ENCODE data around the gene RBM4. TPM values are rescaled to one million over a fixed set of nuclear protein-coding genes. Genes with fewer than 3 reads are reported as not detected.
A peak's percentile ranks its signal among the peaks of the same experiment; 100 is the strongest.
"Not testable (repeated sequence)": the region's sequence is repeated elsewhere in the genome, so short reads cannot be mapped to it uniquely, and the experiment has no call there.

RBM4 gene, protein sequence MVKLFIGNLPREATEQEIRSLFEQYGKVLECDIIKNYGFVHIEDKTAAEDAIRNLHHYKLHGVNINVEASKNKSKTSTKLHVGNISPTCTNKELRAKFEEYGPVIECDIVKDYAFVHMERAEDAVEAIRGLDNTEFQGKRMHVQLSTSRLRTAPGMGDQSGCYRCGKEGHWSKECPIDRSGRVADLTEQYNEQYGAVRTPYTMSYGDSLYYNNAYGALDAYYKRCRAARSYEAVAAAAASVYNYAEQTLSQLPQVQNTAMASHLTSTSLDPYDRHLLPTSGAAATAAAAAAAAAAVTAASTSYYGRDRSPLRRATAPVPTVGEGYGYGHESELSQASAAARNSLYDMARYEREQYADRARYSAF
- 100 to 1,000 TPM; 173 to 257 (median 252) TPM for polyA plus RNA-seq (ENCODE audit: insufficient read length in 4 of 4)

DNA sequence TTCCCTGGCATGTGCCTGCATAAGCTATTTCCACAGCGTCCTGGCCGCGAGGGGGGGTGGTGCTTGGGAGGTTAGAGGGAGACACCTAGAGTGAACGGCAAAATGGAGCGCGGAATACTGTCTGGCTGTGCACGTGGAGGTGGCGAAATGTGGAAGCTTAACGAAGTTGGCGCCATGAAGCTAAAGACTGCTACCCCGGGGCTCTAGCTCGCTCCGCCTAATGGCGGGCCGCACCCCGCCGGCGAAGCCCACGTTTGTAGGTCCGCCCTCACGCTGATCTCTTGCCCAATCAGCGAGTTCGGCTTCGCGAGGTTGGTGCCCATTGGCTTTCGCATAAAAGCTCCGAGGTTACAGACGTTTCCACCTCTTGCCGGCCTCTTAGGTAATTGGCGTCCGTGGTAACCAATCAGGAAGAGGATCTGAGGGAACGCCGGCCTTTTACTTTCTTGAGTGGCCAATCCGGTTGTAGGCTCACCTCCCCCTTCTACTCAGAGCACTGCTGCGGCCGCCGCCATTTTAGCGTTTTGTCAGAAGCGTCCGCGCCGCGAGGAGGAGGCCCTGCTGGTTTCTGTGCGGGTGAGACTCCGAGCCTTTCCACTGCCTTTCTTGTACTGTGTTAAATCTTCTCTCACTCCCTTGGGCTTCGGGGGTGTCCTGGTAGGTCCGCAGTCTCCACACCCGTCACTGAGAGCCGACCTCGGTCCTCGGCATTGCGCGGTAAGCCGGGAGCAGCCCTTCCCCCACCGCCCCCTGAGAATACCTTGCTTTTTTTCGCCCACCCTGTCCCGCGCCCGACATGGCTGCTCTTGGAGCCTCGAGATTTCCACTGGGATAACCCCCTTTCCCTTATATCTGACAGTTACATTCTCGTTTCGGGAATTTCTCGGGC is at the start of gene RBM4:
Gene RBM4 (plus strand): TSS at position 527 of the 889 bp plus-strand sequence. CDS start 1,009 bp downstream, outside the sequence.
- peak; percentile 99 to 100 (median 100) for DNase-seq (ENCODE audit: low read depth in 4 of 4, low spot score in 3 of 4)

- not testable (repeated sequence) for DNase-seq (ENCODE audit: low read depth in 4 of 4, low spot score in 3 of 4)
These were observed 49.2 kb upstream of the RBM4 start for GRCh38 chr11:66589315-66589714.

DNA sequence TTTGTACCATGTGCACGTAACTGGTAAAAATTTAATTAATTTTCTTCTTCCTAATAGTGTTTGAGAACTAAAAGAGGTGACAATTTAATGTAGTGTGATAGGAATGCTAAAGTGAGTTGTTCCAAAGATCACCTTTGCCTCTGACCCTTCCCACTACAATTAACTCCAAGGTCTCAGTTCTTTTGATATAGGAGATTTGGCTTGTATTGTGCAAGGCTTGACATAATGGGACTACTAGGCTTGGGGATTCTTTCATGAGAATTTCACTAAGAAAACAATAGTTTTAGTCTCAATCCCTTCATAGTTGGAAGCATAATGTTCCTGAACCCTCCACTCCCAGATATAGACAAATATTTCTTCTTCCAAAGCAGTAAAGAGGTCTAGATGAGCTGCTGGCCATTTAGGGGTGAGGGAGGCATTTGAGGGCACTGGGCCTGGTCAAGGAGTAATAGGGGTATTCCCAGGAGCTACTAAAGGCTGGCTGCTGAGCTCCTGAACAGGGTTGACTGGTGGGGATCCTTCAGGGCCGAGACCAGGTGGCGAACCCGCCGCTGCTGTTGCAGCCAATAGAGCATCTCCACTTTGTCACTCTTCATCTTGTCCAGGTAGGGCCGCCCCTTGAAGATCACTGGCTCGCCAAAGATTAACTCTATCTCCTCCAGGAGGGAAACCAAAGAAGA is 48.4 kb upstream of the RBM4 start:
- no peak for DNase-seq (ENCODE audit: low read depth in 4 of 4, low spot score in 3 of 4)

DNA sequence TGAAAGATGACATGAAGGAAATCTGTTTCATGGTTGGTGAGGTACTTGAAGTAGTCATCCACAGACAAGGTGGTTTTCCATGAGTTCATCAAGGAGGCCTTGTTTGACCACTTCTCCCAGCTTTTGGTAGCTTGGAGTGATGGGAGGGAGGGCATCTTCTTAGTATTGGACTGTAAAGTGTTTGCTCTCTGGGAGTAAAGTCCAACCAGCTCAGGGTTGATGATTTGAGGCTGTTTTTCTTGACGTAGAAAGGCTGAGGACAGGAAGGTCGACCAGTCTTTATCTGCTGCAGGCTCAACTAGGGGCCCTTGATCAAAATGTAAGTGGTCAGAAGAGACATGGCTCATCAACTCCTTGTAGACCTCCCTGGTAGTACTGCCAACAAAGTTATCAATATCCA is 47.3 kb upstream of the RBM4 start:
- no peak for DNase-seq (ENCODE audit: low read depth in 4 of 4, low spot score in 3 of 4)

DNA sequence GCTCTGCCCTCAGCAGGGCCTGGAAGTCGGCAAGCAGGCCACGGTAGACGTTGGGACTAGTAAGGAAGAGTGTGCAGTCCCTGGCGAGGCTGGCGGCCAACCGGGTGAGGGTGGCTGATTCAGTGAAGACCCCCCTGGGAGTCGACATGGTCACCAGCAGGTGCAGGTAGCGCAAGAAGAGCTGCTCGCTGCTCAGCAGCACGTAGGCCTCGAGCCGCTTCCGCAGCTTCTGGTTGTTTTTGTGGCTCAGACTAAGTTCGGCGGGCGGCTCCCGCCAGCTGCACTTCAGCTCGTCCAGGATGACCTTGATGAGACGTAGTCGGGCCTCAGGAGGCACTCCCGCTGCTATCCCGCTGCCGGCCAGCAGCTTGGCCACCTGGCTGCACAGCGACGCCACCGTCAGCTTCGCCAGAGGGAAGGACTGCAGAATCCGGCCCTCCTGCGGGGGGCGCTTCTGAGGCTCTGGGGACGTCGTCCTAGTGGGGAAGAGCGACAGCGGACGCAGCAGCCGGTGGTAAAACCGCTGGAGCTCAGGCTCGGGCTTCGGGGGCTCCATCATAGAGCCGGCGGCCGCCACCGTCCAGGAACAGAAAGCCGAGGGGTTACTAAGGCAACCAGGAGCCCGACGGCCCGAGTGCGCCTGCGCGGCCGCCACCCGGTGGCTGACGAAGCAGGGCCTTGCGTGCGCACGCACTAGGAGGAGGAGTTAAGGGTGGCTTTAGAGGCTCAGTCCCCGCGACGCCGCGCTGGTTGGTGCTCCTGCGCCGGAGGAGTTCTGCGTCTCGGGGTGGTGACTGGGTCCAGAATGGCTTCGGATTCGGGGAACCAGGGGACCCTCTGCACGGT is 45.8 kb upstream of the RBM4 start, which contains the start of the genes CCDC87 and CCS:
Gene CCDC87 (minus strand): TSS at position 607 of the 846 bp plus-strand sequence. CDS start 48 bp downstream, at position 559.
Gene CCS (plus strand): TSS at position 729 of the 846 bp plus-strand sequence. CDS start 77 bp downstream, at position 806.
- DNase-seq (ENCODE audit: low read depth in 4 of 4, low spot score in 3 of 4), result peak; percentile 84 to 89 (median 87)

DNA sequence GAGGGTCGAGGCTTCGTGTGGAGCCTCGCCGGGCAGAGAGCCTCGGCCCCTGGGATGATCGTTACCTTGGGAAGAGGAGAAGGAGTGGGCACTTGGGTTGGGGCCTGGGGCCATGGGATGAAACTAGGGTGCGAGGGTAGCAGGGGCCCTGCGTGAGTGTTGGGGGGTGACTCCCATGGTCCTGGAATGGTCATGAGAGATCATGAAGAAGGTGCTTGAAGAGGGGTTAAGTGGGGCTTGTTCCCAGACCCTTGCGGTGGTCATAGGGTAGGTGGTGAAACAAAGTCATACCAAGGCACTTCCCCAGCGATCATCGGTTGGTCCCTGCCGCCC is 45.2 kb upstream of the RBM4 start:
- DNase-seq (ENCODE audit: low read depth in 4 of 4, low spot score in 3 of 4), result no peak

DNA sequence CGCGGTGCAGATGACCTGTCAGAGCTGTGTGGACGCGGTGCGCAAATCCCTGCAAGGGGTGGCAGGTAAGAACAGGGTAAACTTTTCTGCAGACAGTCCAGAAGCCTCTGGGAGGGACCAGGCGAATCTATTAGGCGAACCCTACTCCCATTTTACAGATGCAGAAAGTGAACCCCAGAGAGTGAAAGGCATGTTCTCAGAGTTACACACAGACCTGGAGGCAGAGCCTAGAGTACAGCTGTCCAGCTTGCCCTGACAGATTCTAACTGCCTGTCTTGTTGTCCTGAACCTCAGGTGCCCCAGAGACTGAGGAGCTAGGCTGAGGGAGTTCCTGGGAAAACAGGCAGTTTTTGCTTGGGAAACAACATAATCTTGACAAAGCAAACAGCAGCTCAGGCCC is 44.9 kb upstream of the RBM4 start:
- no peak for DNase-seq (ENCODE audit: low read depth in 4 of 4, low spot score in 3 of 4)

GRCh38 chr11:66595245-66595904 is 43.1 kb upstream of the RBM4 start:
- DNase-seq (ENCODE audit: low read depth in 4 of 4, low spot score in 3 of 4), result peak in 1 of 4 donors; percentile 40

DNA sequence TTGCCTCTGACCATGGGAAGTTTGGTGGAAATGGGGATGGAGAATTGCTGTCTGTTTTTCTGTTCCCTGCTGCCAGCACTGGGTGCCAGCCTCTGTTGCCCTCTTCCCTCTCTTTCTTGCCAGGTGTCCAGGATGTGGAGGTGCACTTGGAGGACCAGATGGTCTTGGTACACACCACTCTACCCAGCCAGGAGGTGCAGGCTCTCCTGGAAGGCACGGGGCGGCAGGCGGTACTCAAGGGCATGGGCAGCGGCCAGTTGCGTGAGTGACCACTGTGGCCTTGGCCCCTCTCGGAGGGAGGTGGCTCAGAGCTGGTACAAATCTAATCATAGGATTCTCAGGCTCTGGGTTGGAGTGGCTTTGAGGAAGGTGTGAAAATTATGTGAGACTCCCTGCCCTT is 39.5 kb upstream of the RBM4 start:
- no peak for DNase-seq (ENCODE audit: low read depth in 4 of 4, low spot score in 3 of 4)

- DNase-seq (ENCODE audit: low read depth in 4 of 4, low spot score in 3 of 4), result no peak
These were observed 38.3 kb upstream of the RBM4 start for GRCh38 chr11:66600219-66600618.

DNA sequence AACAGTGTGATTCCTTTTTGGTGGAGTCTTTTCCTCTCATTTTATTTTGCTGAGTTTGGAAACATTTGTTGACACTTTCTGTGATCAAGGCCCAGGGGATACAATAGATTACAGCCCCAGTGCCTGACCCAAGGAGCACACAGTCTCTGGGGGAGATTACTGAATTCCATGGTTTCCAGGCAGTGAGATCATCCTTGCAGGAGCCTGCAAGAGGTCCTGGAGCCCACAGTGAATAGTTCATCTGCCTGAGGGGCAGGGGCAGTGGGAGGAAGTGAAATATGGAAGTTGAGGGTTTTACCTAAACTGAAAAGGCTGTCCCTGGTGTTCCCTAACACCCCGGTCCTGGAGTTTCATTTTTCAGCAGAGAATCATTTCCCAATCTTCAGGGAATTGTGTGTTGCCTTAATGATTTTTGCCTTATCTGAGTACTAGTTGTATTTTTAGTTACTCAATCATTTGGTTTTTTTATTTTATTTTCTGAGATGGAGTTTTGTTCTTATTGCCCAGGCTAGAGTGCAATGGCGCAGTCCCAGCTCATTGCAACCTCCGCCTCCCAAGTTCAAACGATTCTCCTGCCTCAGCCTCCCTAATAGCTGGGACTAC is 37.8 kb upstream of the RBM4 start:
- DNase-seq (ENCODE audit: low read depth in 4 of 4, low spot score in 3 of 4), result no peak

DNA sequence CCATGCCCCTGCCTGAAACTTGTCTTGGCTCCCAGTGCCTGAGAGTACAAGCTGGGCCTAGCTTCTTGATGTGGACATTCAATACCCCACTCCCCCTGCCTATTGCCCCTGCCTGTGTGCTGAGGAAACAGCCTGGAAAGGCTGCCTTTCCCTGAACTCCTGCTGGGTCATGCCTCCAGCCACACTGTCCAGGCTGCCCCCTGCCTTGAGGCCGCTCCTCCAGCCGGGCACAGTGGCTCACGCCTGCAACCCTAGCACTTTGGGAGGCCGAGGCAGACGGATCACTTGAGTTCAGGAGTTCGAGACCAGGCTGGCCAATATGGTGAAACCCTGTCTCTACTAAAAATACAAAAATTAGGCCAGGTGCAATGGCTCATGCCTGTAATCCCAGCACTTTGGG is 35.4 kb upstream of the RBM4 start:
- DNase-seq (ENCODE audit: low read depth in 4 of 4, low spot score in 3 of 4), result no peak

DNA sequence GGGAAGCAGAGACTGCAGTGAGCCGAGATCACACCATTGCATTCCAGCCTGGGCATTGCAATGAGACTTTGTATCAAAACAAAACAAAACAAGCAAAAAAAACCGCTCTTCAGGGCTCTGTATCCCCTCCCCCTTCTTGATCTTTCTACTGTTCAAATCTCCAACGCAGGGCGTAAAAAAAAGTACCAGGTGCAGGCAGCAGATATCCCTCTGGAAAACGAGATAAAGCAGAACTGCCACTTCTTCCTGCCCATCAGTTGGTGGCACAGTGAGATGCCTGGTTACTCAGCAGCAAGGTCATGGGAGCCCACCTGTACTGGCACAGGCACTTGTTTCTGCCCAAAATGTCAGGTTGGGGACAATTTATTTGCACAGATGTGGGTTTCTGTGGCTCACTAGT is 34.3 kb upstream of the RBM4 start:
- DNase-seq (ENCODE audit: low read depth in 4 of 4, low spot score in 3 of 4), result no peak

- DNase-seq (ENCODE audit: low read depth in 4 of 4, low spot score in 3 of 4), result not testable (repeated sequence)
These were observed 31.9 kb upstream of the RBM4 start for GRCh38 chr11:66606608-66607007.

DNA sequence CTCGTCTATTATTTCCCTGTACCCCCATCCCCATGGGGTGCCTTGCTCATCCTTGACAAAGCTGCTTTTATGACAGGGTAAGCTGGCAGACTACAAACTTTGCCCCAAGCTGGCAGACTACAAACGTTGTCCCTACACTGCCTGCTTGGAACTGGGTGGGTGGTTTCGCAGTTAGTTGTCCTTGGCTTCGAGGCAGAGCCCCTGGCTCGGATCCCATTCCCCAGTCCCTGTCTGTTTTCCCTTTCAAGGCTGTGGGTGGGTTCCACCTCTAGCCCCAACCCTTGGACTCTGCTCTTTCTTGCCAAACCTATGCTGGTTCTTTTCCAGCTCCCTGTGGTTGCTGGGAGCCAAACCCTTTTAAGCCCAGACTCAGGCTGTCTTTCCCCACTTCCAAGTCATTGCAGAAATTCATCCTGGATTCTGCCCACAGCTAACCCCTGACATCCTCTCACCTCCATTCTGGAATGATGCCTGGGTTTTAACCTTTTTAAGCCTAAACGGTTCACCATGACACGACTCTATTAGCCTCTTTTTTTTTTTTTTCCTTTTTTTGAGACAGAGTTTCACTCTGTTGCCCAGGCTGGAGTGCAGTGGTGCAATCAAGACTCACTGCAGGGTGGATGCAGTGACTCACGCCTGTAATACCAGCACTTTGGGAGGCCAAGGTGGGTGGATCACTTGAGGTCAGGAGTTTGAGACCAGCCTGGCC is 31.2 kb upstream of the RBM4 start:
- no peak for DNase-seq (ENCODE audit: low read depth in 4 of 4, low spot score in 3 of 4)

- DNase-seq (ENCODE audit: low read depth in 4 of 4, low spot score in 3 of 4), result no peak
These were observed 28.5 kb upstream of the RBM4 start for GRCh38 chr11:66609721-66610617.

GRCh38 chr11:66612458-66612857 is 26.0 kb upstream of the RBM4 start:
- DNase-seq (ENCODE audit: low read depth in 4 of 4, low spot score in 3 of 4), result no peak
